GM19240 (cell line): ENCODE data around the gene SMG7.

Experiments
- DNase-seq: peaks from one replicate; pipeline ENCODE4 v3.0.0; 2011; ENCODE audit warnings: low spot score; ENCODE audit not compliant: insufficient read length

SMG7 gene

GRCh38 chr1:183467687-183468086, 4.6 kb upstream of the SMG7 start:
- no peak for DNase-seq

GRCh38 chr1:183470147-183470960, 1.9 kb upstream of the SMG7 start:
- peak; percentile 33 for DNase-seq

GRCh38 chr1:183470961-183471742, 1.1 kb upstream of the SMG7 start:
- no peak for DNase-seq

GRCh38 chr1:183471743-183472487, 384 bp upstream of the SMG7 start:
- DNase-seq = peak; percentile 26

GRCh38 chr1:183473217-183473536, 878 bp downstream of the SMG7 start:
- DNase-seq = no peak

- no peak for DNase-seq
Measured at GRCh38 chr1:183476081-183476480, 3.8 kb downstream of the SMG7 start.

GRCh38 chr1:183477986-183478781, 5.9 kb downstream of the SMG7 start:
- DNase-seq = no peak

- no peak for DNase-seq
Measured at GRCh38 chr1:183480971-183481441, 8.7 kb downstream of the SMG7 start.

GRCh38 chr1:183483224-183483623, 10.9 kb downstream of the SMG7 start:
- no peak for DNase-seq

GRCh38 chr1:183484254-183484653, 12.0 kb downstream of the SMG7 start:
- no peak for DNase-seq

- no peak for DNase-seq
Measured at GRCh38 chr1:183484851-183485250, 12.6 kb downstream of the SMG7 start.

GRCh38 chr1:183487674-183488442, 15.6 kb downstream of the SMG7 start:
- DNase-seq = no peak

- no peak for DNase-seq
Measured at GRCh38 chr1:183490932-183491331, 18.6 kb downstream of the SMG7 start.

- DNase-seq = no peak
Measured at GRCh38 chr1:183493540-183494245, 21.4 kb downstream of the SMG7 start.

GRCh38 chr1:183495420-183495819, 23.1 kb downstream of the SMG7 start:
- no peak for DNase-seq

GRCh38 chr1:183497218-183497617, 24.9 kb downstream of the SMG7 start:
- no peak for DNase-seq

GRCh38 chr1:183498342-183498991, 26.2 kb downstream of the SMG7 start:
- DNase-seq = no peak

- DNase-seq = no peak
Measured at GRCh38 chr1:183505454-183506089, 33.3 kb downstream of the SMG7 start.

GRCh38 chr1:183506561-183506960, 34.3 kb downstream of the SMG7 start:
- no peak for DNase-seq
